Progenitor cell of endocrine pancreas (in vitro differentiated cells): ENCODE data around the gene PPP2R2C. TPM values are rescaled to one million over a fixed set of nuclear protein-coding genes. Genes with fewer than 3 reads are reported as not detected.

ENCODE experiments used
- DNase-seq: peaks from one replicate; pipeline ENCODE4 v3.0.0; 2021; ENCODE audit warnings: low spot score; ENCODE audit not compliant: unreplicated experiment
- H3K27ac Mint-ChIP-seq: 2 replicates; pipeline ENCODE4 v1.8.0; 2021; ENCODE audit warnings: mild to moderate bottlenecking, moderate library complexity, mixed read lengths
- H3K27me3 Mint-ChIP-seq: 2 replicates; pipeline ENCODE4 v1.8.0; 2021; ENCODE audit warnings: mixed read lengths
- H3K36me3 Mint-ChIP-seq: 2 replicates; pipeline ENCODE4 v1.8.0; 2022; ENCODE audit warnings: mixed read lengths; ENCODE audit not compliant: insufficient read depth
- H3K4me1 Mint-ChIP-seq: 2 replicates; pipeline ENCODE4 v1.8.0; 2021; ENCODE audit warnings: low read depth, mixed read lengths
- H3K4me3 Mint-ChIP-seq: 2 replicates; pipeline ENCODE4 v1.8.0; 2021; ENCODE audit warnings: low read depth, mild to moderate bottlenecking, moderate library complexity, mixed read lengths
- H3K9me3 Mint-ChIP-seq: 2 replicates; pipeline ENCODE4 v1.8.0; 2021; ENCODE audit warnings: low read depth, mixed read lengths
- CTCF ChIP-seq: fragments of 200-600 bp; sonication (generic); IDR thresholded peaks from one replicate; pipeline ENCODE4 v1.5.0; 2021; ENCODE audit warnings: antibody characterized with exemption, mild to moderate bottlenecking; ENCODE audit not compliant: unreplicated experiment
- total RNA-seq: library from RNA; stranded (reverse); gene quantifications from 2 replicates; pipeline ENCODE4 v1.2.1, GENCODE V29; 2021

Gene PPP2R2C
- total RNA-seq, 1 donor from 2014 or later, result 0.19 TPM

GRCh38 chr4:6386091-6386490, 86.3 kb downstream of the PPP2R2C start:
- no peak overlapping the region for H3K27ac Mint-ChIP-seq
- no peaks in the 10 kb centered on the region for H3K4me1 Mint-ChIP-seq
- no peak for DNase-seq
- H3K27me3 Mint-ChIP-seq, result peaks cover 17% of the 10 kb centered on the region
- no peak overlapping the region for H3K4me3 Mint-ChIP-seq
- no peaks in the 10 kb centered on the region for H3K9me3 Mint-ChIP-seq
- no peaks in the 10 kb centered on the region for H3K36me3 Mint-ChIP-seq
- TF ChIP-seq CTCF, result no peak

- Mint-ChIP-seq H3K4me3 (no peak overlapping the region), H3K4me1 (no peaks in the 10 kb centered on the region), H3K27ac (no peak overlapping the region), H3K36me3 (no peaks in the 10 kb centered on the region), H3K9me3 (no peaks in the 10 kb centered on the region), H3K27me3 (peaks cover 17% of the 10 kb centered on the region)
- DNase-seq, result no peak
- no peak for TF ChIP-seq CTCF
Observed at GRCh38 chr4:6385288-6385687, 87.1 kb downstream of the PPP2R2C start.

- no peak overlapping the region for H3K4me3 Mint-ChIP-seq
- no peaks in the 10 kb centered on the region for H3K36me3 Mint-ChIP-seq
- DNase-seq, result no peak
- no peak overlapping the region for H3K27ac Mint-ChIP-seq
- H3K9me3 Mint-ChIP-seq, result no peaks in the 10 kb centered on the region
- H3K27me3 Mint-ChIP-seq, result peaks cover 20% of the 10 kb centered on the region
- H3K4me1 Mint-ChIP-seq, result no peaks in the 10 kb centered on the region
- TF ChIP-seq CTCF, result no peak
Observed at GRCh38 chr4:6384541-6384940, 87.9 kb downstream of the PPP2R2C start.

- Mint-ChIP-seq H3K36me3 (no peaks in the 10 kb centered on the region), H3K27me3 (peaks cover 20% of the 10 kb centered on the region), H3K4me3 (no peak overlapping the region), H3K9me3 (no peaks in the 10 kb centered on the region), H3K4me1 (no peaks in the 10 kb centered on the region), H3K27ac (no peak overlapping the region)
- no peak for TF ChIP-seq CTCF
- DNase-seq, result no peak
Observed at GRCh38 chr4:6383929-6384328, 88.5 kb downstream of the PPP2R2C start.

- Mint-ChIP-seq H3K4me1 (no peaks in the 10 kb centered on the region), H3K36me3 (no peaks in the 10 kb centered on the region), H3K4me3 (no peak overlapping the region), H3K27ac (no peak overlapping the region), H3K9me3 (no peaks in the 10 kb centered on the region), H3K27me3 (peaks cover 20% of the 10 kb centered on the region)
- no peak for TF ChIP-seq CTCF
- no peak for DNase-seq
Observed at GRCh38 chr4:6383009-6383404, 89.4 kb downstream of the PPP2R2C start.
